GM20000 (cell line): ENCODE results near the gene AQP12A.

Experiments used
- DNase-seq: peaks from one replicate; pipeline ENCODE4 v3.0.0; 2012; ENCODE audit warnings: low spot score
- TF ChIP-seq, protein P1 (sequence below): IDR thresholded peaks from 2 replicates; pipeline ENCODE4 v1.5.1; 2012; ENCODE audit warnings: mild to moderate bottlenecking, control low read depth; ENCODE audit errors: extremely low read depth, missing control alignments

AQP12A gene

GRCh38 chr2:240717681-240718581 lies 26.3 kb downstream of the AQP12A start:
- no peak for DNase-seq
- TF ChIP-seq, protein P1, sequence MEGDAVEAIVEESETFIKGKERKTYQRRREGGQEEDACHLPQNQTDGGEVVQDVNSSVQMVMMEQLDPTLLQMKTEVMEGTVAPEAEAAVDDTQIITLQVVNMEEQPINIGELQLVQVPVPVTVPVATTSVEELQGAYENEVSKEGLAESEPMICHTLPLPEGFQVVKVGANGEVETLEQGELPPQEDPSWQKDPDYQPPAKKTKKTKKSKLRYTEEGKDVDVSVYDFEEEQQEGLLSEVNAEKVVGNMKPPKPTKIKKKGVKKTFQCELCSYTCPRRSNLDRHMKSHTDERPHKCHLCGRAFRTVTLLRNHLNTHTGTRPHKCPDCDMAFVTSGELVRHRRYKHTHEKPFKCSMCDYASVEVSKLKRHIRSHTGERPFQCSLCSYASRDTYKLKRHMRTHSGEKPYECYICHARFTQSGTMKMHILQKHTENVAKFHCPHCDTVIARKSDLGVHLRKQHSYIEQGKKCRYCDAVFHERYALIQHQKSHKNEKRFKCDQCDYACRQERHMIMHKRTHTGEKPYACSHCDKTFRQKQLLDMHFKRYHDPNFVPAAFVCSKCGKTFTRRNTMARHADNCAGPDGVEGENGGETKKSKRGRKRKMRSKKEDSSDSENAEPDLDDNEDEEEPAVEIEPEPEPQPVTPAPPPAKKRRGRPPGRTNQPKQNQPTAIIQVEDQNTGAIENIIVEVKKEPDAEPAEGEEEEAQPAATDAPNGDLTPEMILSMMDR, result no peak

DNA sequence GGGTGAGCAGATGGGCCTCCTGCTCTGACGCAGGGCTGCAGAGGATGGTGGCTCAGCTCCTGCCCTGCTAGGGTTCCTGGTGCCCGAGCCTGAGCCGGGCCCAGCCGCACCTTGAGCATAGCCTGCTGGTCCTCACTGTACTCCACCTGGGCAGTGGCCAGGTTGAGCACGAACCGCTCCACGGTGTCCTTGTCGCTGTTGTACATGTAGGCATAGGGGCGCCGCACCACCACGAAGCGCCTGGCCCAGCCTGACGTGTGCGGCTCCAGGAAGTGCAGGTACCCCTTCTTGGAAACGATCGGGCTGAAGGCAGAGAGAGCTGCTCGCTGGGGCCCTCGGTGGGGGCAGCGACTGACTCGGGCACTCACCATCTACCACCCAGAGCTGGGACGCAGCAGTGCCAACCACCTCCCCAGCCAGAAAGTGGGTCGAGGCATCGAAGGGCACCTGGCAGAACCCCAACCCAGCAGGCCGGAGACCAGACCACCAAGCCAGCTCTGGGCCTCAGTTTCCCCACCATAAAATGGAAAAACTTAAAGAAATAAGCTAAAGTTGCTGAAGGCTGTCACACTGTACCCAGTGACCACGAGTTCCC lies 27.3 kb downstream of the AQP12A start:
- DNase-seq, result no peak
- TF ChIP-seq, protein P1, result no peak

- no peak for DNase-seq
- TF ChIP-seq, protein P1, result no peak
These were observed 28.2 kb downstream of the AQP12A start for GRCh38 chr2:240719676-240720545.

- DNase-seq, result no peak
- TF ChIP-seq, protein P1, result no peak
These were observed 29.3 kb downstream of the AQP12A start for GRCh38 chr2:240720686-240721595.

DNA sequence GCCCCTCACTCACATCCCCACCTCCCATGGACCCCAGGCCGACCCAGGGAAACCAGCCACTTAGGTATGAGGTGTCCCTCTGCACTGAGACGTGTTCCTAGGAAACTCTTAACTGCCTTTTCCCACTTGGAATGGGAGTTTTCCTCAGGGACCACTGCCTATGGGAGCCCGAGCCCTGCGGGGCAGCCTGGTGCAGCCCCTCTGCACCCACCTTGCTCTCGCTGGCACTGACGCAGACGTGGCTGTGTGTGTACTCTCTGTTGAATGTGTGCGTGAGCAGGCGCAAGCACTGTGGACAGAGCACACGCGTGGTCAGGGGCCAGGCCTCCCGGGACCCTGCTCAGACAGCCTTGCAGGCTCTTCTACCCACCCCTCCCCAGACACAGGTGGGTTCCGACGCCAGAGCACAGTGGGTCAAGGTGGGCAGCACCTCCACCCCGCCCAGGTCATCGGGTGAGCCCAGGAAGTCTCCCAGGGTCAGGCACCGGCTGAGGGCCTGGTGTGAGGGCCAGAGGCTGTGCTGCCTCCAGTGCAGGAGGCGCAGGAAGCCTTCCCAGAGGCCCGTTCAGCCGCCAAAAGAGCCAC lies 30.0 kb downstream of the AQP12A start:
- no peak for DNase-seq
- TF ChIP-seq, protein P1, result no peak

DNA sequence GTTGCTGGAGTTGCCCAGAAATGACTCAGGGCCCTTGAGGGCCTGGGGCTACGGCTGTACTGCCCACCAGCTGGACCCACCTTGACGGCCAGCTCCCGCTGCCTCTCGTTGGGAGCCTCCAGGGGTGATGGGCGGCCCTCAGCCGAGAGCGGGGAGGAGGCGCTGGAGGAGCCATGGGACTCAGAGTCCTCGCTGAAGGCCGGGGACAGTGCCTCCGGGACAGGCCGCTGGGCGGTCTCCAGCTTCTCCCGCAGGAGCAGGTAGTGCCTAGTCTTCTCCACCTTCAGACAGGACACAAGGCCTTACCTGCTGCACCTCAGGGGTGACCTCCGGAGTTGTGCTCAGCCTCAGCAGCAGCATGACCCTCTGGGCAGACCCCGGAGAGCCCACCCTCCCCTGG lies 30.7 kb downstream of the AQP12A start:
- TF ChIP-seq, protein P1, result no peak
- DNase-seq, result no peak
